ENCODE results near the gene RAD9B. TPM values are rescaled to one million over a fixed set of nuclear protein-coding genes. Genes with fewer than 3 reads are reported as not detected.
"Not testable (repeated sequence)": the region's sequence is repeated elsewhere in the genome, so short reads cannot be mapped to it uniquely, and the experiment has no call there.

The RAD9B gene
- total RNA-seq, 1 donor from 2014 or later = 0.89 TPM

- not testable (repeated sequence) for DNase-seq (ENCODE audit: low read depth)
Observed at GRCh38 chr12:110520876-110521712, 19.0 kb downstream of the RAD9B start.

- DNase-seq (ENCODE audit: low read depth) = no peak
Observed at GRCh38 chr12:110528277-110528839, 26.2 kb downstream of the RAD9B start.

GRCh38 chr12:110530511-110530910 lies 28.4 kb downstream of the RAD9B start:
- DNase-seq (ENCODE audit: low read depth) = no peak

- peak; percentile 91 for DNase-seq (ENCODE audit: low read depth)
Observed at GRCh38 chr12:110531741-110532333, 29.7 kb downstream of the RAD9B start.

- DNase-seq (ENCODE audit: low read depth) = no peak
Observed at GRCh38 chr12:110532644-110533043, 30.5 kb downstream of the RAD9B start.

- DNase-seq (ENCODE audit: low read depth) = no peak
Observed at GRCh38 chr12:110533607-110534006, 31.5 kb downstream of the RAD9B start.

- DNase-seq (ENCODE audit: low read depth) = no peak
Observed at GRCh38 chr12:110534811-110535210, 32.7 kb downstream of the RAD9B start.

- no peak for DNase-seq (ENCODE audit: low read depth)
Observed at GRCh38 chr12:110536834-110537604, 34.9 kb downstream of the RAD9B start.

GRCh38 chr12:110537605-110538409 lies 35.7 kb downstream of the RAD9B start:
- peak; percentile 92 for DNase-seq (ENCODE audit: low read depth)

- no peak for DNase-seq (ENCODE audit: low read depth)
Observed at GRCh38 chr12:110538869-110539622, 36.9 kb downstream of the RAD9B start.

- peak; percentile 41 for DNase-seq (ENCODE audit: low read depth)
Observed at GRCh38 chr12:110540048-110540447, 37.9 kb downstream of the RAD9B start.

- peak; percentile 90 for DNase-seq (ENCODE audit: low read depth)
Observed at GRCh38 chr12:110543252-110543959, 41.3 kb downstream of the RAD9B start.

- no peak for DNase-seq (ENCODE audit: low read depth)
Observed at GRCh38 chr12:110543965-110544364, 41.8 kb downstream of the RAD9B start.

GRCh38 chr12:110545259-110545658 lies 43.1 kb downstream of the RAD9B start:
- peak; percentile 70 for DNase-seq (ENCODE audit: low read depth)

GRCh38 chr12:110545812-110546211 lies 43.7 kb downstream of the RAD9B start:
- no peak for DNase-seq (ENCODE audit: low read depth)

- peak; percentile 90 for DNase-seq (ENCODE audit: low read depth)
Observed at GRCh38 chr12:110546339-110546738, 44.2 kb downstream of the RAD9B start.

GRCh38 chr12:110547090-110547489 lies 45.0 kb downstream of the RAD9B start:
- no peak for DNase-seq (ENCODE audit: low read depth)

- DNase-seq (ENCODE audit: low read depth) = no peak
Observed at GRCh38 chr12:110548678-110549077, 46.5 kb downstream of the RAD9B start.

GRCh38 chr12:110549716-110550115 lies 47.6 kb downstream of the RAD9B start:
- no peak for DNase-seq (ENCODE audit: low read depth)

- no peak for DNase-seq (ENCODE audit: low read depth)
Observed at GRCh38 chr12:110550981-110551380, 48.9 kb downstream of the RAD9B start.
